Nephron progenitor cell (in vitro differentiated cells): Measurements from ENCODE around the gene GPC5.

Source experiments
- DNase-seq: peaks from one replicate; pipeline ENCODE4 v3.0.0; 2021
- H3K27ac Mint-ChIP-seq: 2 replicates; pipeline ENCODE4 v1.8.0; 2021; ENCODE audit warnings: mild to moderate bottlenecking, moderate library complexity, mixed read lengths
- H3K27me3 Mint-ChIP-seq: 2 replicates; pipeline ENCODE4 v1.8.0; 2021; ENCODE audit warnings: mild to moderate bottlenecking, low read depth, mixed read lengths; ENCODE audit not compliant: poor library complexity
- H3K36me3 Mint-ChIP-seq: 2 replicates; pipeline ENCODE4 v1.8.0; 2021; ENCODE audit warnings: low read depth, mixed read lengths
- H3K4me1 Mint-ChIP-seq: 2 replicates; pipeline ENCODE4 v1.8.0; 2021; ENCODE audit warnings: mixed read lengths
- H3K4me3 Mint-ChIP-seq: 2 replicates; pipeline ENCODE4 v1.8.0; 2021; ENCODE audit warnings: mild to moderate bottlenecking, moderate library complexity, mixed read lengths
- H3K9me3 Mint-ChIP-seq: 2 replicates; pipeline ENCODE4 v1.8.0; 2021; ENCODE audit warnings: mild to moderate bottlenecking, moderate library complexity, mixed read lengths
- CTCF ChIP-seq: fragments of 200-600 bp; sonication (generic); IDR thresholded peaks from 2 replicates; pipeline ENCODE4 v1.5.0; 2021; ENCODE audit warnings: antibody characterized with exemption

Gene GPC5

GRCh38 chr13:92158346-92158745, 759.9 kb downstream of the GPC5 start:
- Mint-ChIP-seq H3K27me3 (no peaks in the 10 kb centered on the region), H3K36me3 (no peaks in the 10 kb centered on the region), H3K4me1 (no peaks in the 10 kb centered on the region), H3K9me3 (peaks cover 10% of the 10 kb centered on the region), H3K4me3 (no peak overlapping the region), H3K27ac (no peak overlapping the region)
- DNase-seq: no peak
- TF ChIP-seq CTCF: no peak

GRCh38 chr13:92164822-92165221, 766.4 kb downstream of the GPC5 start:
- no peaks in the 10 kb centered on the region for H3K36me3 Mint-ChIP-seq
- H3K9me3 Mint-ChIP-seq: no peaks in the 10 kb centered on the region
- H3K27me3 Mint-ChIP-seq: no peaks in the 10 kb centered on the region
- no peaks in the 10 kb centered on the region for H3K4me1 Mint-ChIP-seq
- no peak overlapping the region for H3K27ac Mint-ChIP-seq
- DNase-seq: no peak
- no peak for TF ChIP-seq CTCF
- no peak overlapping the region for H3K4me3 Mint-ChIP-seq

- no peaks in the 10 kb centered on the region for H3K4me1 Mint-ChIP-seq
- H3K27me3 Mint-ChIP-seq: no peaks in the 10 kb centered on the region
- H3K9me3 Mint-ChIP-seq: no peaks in the 10 kb centered on the region
- no peak for TF ChIP-seq CTCF
- no peak for DNase-seq
- H3K36me3 Mint-ChIP-seq: no peaks in the 10 kb centered on the region
- H3K4me3 Mint-ChIP-seq: no peak overlapping the region
- H3K27ac Mint-ChIP-seq: no peak overlapping the region
Measured at GRCh38 chr13:92172191-92172590, 773.8 kb downstream of the GPC5 start.

DNA sequence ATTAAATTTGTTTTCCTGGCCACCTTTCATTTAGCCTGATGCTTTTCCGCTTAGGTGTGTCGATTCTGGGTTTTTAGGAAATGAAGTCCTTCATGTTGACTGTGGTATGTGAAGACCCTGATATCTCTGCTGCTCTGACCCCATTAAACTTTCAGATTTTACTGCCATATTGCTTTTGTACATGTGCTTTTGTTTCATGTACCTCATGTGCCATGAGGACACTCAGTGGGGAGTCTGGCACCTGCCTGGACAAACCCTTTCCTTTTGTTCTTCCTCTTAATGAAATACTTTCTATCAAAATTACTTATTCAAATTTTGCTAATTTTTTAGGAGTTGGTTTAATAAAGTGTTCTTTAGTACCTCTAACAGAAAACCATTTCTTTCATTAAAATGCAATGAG, 774.8 kb downstream of the GPC5 start:
- no peak for DNase-seq
- H3K27me3 Mint-ChIP-seq: no peaks in the 10 kb centered on the region
- H3K27ac Mint-ChIP-seq: no peak overlapping the region
- H3K9me3 Mint-ChIP-seq: no peaks in the 10 kb centered on the region
- no peaks in the 10 kb centered on the region for H3K36me3 Mint-ChIP-seq
- H3K4me3 Mint-ChIP-seq: no peak overlapping the region
- no peak for TF ChIP-seq CTCF
- H3K4me1 Mint-ChIP-seq: no peaks in the 10 kb centered on the region

GRCh38 chr13:92175330-92175729, 776.9 kb downstream of the GPC5 start:
- Mint-ChIP-seq H3K27me3 (no peaks in the 10 kb centered on the region), H3K4me3 (no peak overlapping the region), H3K9me3 (no peaks in the 10 kb centered on the region), H3K27ac (no peak overlapping the region), H3K4me1 (peaks cover 11% of the 10 kb centered on the region), H3K36me3 (no peaks in the 10 kb centered on the region)
- DNase-seq: peak; percentile 16
- TF ChIP-seq CTCF: peak; percentile 35

- Mint-ChIP-seq H3K4me1 (peaks cover 11% of the 10 kb centered on the region), H3K27ac (no peak overlapping the region), H3K4me3 (no peak overlapping the region), H3K36me3 (no peaks in the 10 kb centered on the region), H3K27me3 (no peaks in the 10 kb centered on the region), H3K9me3 (no peaks in the 10 kb centered on the region)
- no peak for TF ChIP-seq CTCF
- no peak for DNase-seq
Measured at GRCh38 chr13:92177966-92178365, 779.5 kb downstream of the GPC5 start.
